Testis (tissue), 3 donors: ENCODE measurements around the gene SLC16A2. TPM values are rescaled to one million over a fixed set of nuclear protein-coding genes. Genes with fewer than 3 reads are reported as not detected.
"Not testable (repeated sequence)": the region's sequence is repeated elsewhere in the genome, so short reads cannot be mapped to it uniquely, and the experiment has no call there.

Experiments used
- DNase-seq: peaks from one replicate; pipeline ENCODE4 v3.0.0-alpha.2; 2019
- H3K27ac ChIP-seq, 2 donors: fragments of 200-600 bp; sonication (generic); one replicate each; pipeline ENCODE4 v1.5.1; 2019
- H3K27me3 ChIP-seq: fragments of 200-600 bp; sonication (generic); one replicate; pipeline ENCODE4 v1.5.1; 2019
- H3K36me3 ChIP-seq: fragments of 200-600 bp; sonication (generic); one replicate; pipeline ENCODE4 v1.5.1; 2017; ENCODE audit warnings: low read depth; ENCODE audit errors: missing control alignments
- H3K4me1 ChIP-seq: fragments of 200-600 bp; sonication (generic); one replicate; pipeline ENCODE4 v1.5.1; 2019
- H3K4me3 ChIP-seq, 2 donors: fragments of 200-600 bp; sonication (generic); one replicate each; pipeline ENCODE4 v1.5.1; 2017 to 2019
- H3K9me3 ChIP-seq: fragments of 200-600 bp; sonication (generic); one replicate; pipeline ENCODE4 v1.5.1; 2017
- CTCF ChIP-seq, 3 experiments: fragments of 450-650 bp in 2 of 3; fragments of 200-600 bp in 1 of 3; sonication (generic) in 1 of 3; IDR thresholded peaks; one replicate each; pipeline ENCODE4 v1.5.1; 2016 to 2019; ENCODE audit warnings: antibody characterized with exemption in 3 of 3, mild to moderate bottlenecking in 2 of 3, moderate library complexity in 1 of 3
- POLR2A ChIP-seq: fragments of 450-650 bp; IDR thresholded peaks from one replicate; pipeline ENCODE4 v1.6.1; 2017; ENCODE audit warnings: antibody characterized with exemption, mild to moderate bottlenecking, moderate library complexity
- WGBS, 2 donors: methylation state at CpG; one replicate each; pipeline ENCODE4 v1.1.5; 2018; 5-methylcytosine and 5-hydroxymethylcytosine counted together
- intact Hi-C: fragments of 100-400 bp; cut with DNase I; formaldehyde crosslinking; loops from one replicate; pipeline ENCODE4 v1.15.1; 2023; ENCODE audit warnings: low total_unique reads
- polyA plus RNA-seq: library from polyadenylated mRNA; stranded (reverse); fragments of 350-450 nt; fragmentation: Illumina TruSeq; extraction: RNeasy Lipid Tissue Mini Kit (QIAGEN cat#74804); gene quantifications from one replicate; pipeline ENCODE4 v1.2.3, GENCODE V29; 2014; ENCODE audit warnings: low read depth, low replicate concordance; ENCODE audit not compliant: insufficient read depth
- total RNA-seq, 2 donors: library from RNA; depleted of rRNA; stranded (reverse); fragments of >200 nt; gene quantifications; one replicate each; pipeline ENCODE4 v1.2.3, GENCODE V29; 2016

Gene SLC16A2
- total and polyA plus RNA-seq, 3 donors from 2014 or later: 2.6 to 6.7 (median 3.2) TPM

- Histone ChIP-seq H3K4me3 (no peak overlapping the region), H3K4me1 (no peaks in the 10 kb centered on the region), H3K27me3 (no peaks in the 10 kb centered on the region), H3K36me3 (no peaks in the 10 kb centered on the region), H3K27ac (no peak overlapping the region), H3K9me3 (no peaks in the 10 kb centered on the region)
- 77 to 78% methylated on average over 3 of the region's 3 CpGs for WGBS, 2 donors
- intact Hi-C loops: no loop called here
- no peak for DNase-seq
- TF ChIP-seq POLR2A (no peak), CTCF (IDR thresholded peaks at IDR 0.05) (no peak)
Observed at GRCh38 chrX:74511704-74512103, 90.4 kb downstream of the SLC16A2 start.

- 88 to 100% methylated on average over 1 of the region's 2 CpGs for WGBS, 2 donors
Observed at GRCh38 chrX:74514384-74514783, 93.1 kb downstream of the SLC16A2 start.

GRCh38 chrX:74515356-74515755 is 94.1 kb downstream of the SLC16A2 start:
- no peaks in the 10 kb centered on the region for H3K4me1 ChIP-seq
- no peak for DNase-seq
- no peak for TF ChIP-seq CTCF (IDR thresholded peaks at IDR 0.05)
- no peak for TF ChIP-seq POLR2A
- 56 to 81% methylated on average over 2 of the region's 2 CpGs for WGBS, 2 donors
- H3K9me3 ChIP-seq: no peaks in the 10 kb centered on the region
- intact Hi-C loops: no loop called here
- H3K4me3 ChIP-seq: no peak overlapping the region
- H3K27ac ChIP-seq: no peak overlapping the region
- H3K27me3 ChIP-seq: no peaks in the 10 kb centered on the region
- no peaks in the 10 kb centered on the region for H3K36me3 ChIP-seq

More at GRCh38 chrX:74514384-74514783, 93.1 kb downstream of the SLC16A2 start:
- TF ChIP-seq CTCF (IDR thresholded peaks at IDR 0.05) (no peak), POLR2A (no peak)
- Histone ChIP-seq H3K4me1 (no peaks in the 10 kb centered on the region), H3K27ac (no peak overlapping the region), H3K36me3 (no peaks in the 10 kb centered on the region), H3K4me3 (no peak overlapping the region), H3K9me3 (no peaks in the 10 kb centered on the region), H3K27me3 (no peaks in the 10 kb centered on the region)
- intact Hi-C loops: no loop called here
- no peak for DNase-seq

GRCh38 chrX:74516013-74516412 is 94.7 kb downstream of the SLC16A2 start:
- H3K27me3 ChIP-seq, H3K36me3 ChIP-seq, DNase-seq, H3K4me1 ChIP-seq, intact Hi-C loops, H3K9me3 ChIP-seq, H3K27ac ChIP-seq, H3K4me3 ChIP-seq: not testable (repeated sequence)
- 100% methylated on average over 1 of the region's 1 CpG; no CpG with 5 or more reads in 1 of the 2 donors for WGBS, 2 donors

GRCh38 chrX:74519870-74520269 is 98.6 kb downstream of the SLC16A2 start:
- Histone ChIP-seq H3K4me3 (no peak overlapping the region), H3K4me1 (no peaks in the 10 kb centered on the region), H3K27me3 (no peaks in the 10 kb centered on the region), H3K27ac (no peak overlapping the region), H3K36me3 (no peaks in the 10 kb centered on the region), H3K9me3 (no peaks in the 10 kb centered on the region)
- intact Hi-C loops: no loop called here
- TF ChIP-seq POLR2A: no peak
- TF ChIP-seq CTCF (IDR thresholded peaks at IDR 0.05): no peak
- WGBS, 2 donors: 50 to 81% methylated on average over 2 of the region's 2 CpGs
- no peak for DNase-seq
